Measurements from ENCODE around the gene DPF1. TPM values are rescaled to one million over a fixed set of nuclear protein-coding genes. Genes with fewer than 3 reads are reported as not detected.
"Not testable (repeated sequence)": the region's sequence is repeated elsewhere in the genome, so short reads cannot be mapped to it uniquely, and the experiment has no call there.

The DPF1 gene
- polyA plus RNA-seq, 1 donor (not counting 4 experiments of a cell fraction or from before 2014, with no cell fraction given) = 1.5 TPM

DNA sequence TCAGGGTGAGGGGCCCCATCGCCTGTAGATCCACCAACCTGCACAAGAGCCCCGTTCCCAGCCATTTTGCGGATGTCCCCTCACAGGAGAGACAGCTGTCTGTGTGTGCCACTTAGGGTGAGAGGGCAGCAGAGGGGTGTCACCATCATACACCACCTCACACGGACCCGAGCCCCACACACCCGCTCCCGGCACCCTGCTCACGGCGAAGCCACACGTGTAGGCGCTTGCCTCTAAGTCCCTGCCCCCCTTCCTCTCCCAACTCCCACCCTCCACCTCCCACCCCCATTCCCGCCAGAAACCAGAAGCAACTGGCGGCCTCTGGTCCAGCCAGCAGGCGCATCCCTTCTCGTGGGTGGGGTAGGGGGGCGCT, 4.0 kb upstream of the DPF1 start:
- no peak for FAIRE-seq
- TF ChIP-seq EZH2 (IDR thresholded peaks at IDR 0.05; ENCODE audit: low read length) = no peak
- TF ChIP-seq, protein P1, sequence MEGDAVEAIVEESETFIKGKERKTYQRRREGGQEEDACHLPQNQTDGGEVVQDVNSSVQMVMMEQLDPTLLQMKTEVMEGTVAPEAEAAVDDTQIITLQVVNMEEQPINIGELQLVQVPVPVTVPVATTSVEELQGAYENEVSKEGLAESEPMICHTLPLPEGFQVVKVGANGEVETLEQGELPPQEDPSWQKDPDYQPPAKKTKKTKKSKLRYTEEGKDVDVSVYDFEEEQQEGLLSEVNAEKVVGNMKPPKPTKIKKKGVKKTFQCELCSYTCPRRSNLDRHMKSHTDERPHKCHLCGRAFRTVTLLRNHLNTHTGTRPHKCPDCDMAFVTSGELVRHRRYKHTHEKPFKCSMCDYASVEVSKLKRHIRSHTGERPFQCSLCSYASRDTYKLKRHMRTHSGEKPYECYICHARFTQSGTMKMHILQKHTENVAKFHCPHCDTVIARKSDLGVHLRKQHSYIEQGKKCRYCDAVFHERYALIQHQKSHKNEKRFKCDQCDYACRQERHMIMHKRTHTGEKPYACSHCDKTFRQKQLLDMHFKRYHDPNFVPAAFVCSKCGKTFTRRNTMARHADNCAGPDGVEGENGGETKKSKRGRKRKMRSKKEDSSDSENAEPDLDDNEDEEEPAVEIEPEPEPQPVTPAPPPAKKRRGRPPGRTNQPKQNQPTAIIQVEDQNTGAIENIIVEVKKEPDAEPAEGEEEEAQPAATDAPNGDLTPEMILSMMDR (optimal IDR thresholded peaks at IDR 0.05 in 1 of 3, IDR thresholded peaks at IDR 0.05 in 1 of 3, conservative IDR thresholded peaks at IDR 0.05 in 1 of 3; ENCODE audit: extremely low read depth in 1 of 3, insufficient read depth in 2 of 3, low read length in 3 of 3) = no peak
- Histone ChIP-seq H3K4me3 (ENCODE audit: control insufficient read depth in 2 of 3, extremely low read depth in 1 of 3, insufficient read depth in 2 of 3, low read depth in 1 of 3, low read length in 3 of 3) (no peak overlapping the region), H3K79me2 (ENCODE audit: control insufficient read depth, insufficient read depth, low read length) (no peaks in the 10 kb centered on the region), H3K4me1 (ENCODE audit: control insufficient read depth, extremely low read depth, insufficient read depth, low read length) (peaks cover 19% of the 10 kb centered on the region), H3K9me3 (ENCODE audit: control insufficient read depth, low read depth, low read length) (no peaks in the 10 kb centered on the region), H3K27ac (ENCODE audit: control insufficient read depth, insufficient read depth, low read length) (no peak overlapping the region), H4K20me1 (ENCODE audit: control insufficient read depth, extremely low read depth, insufficient read depth, low read length) (no peaks in the 10 kb centered on the region), H3K36me3 (ENCODE audit: control insufficient read depth in 2 of 2, extremely low read depth in 1 of 2, insufficient read depth in 2 of 2, low read length in 2 of 2) (no peaks in the 10 kb centered on the region), H3K4me2 (ENCODE audit: control insufficient read depth, extremely low read depth, insufficient read depth, low read depth, low read length) (no peak overlapping the region), H3K27me3 (ENCODE audit: control insufficient read depth, extremely low read depth, insufficient read depth, low read length) (peaks cover 4% of the 10 kb centered on the region), H3K9ac (ENCODE audit: control insufficient read depth, extremely low read depth, insufficient read depth, low read length) (no peak overlapping the region), H2AFZ (ENCODE audit: control insufficient read depth, low read length) (no peak overlapping the region), H3K9me1 (ENCODE audit: control insufficient read depth, extremely low read depth, insufficient read depth, low read length) (no peaks in the 10 kb centered on the region)
- dilution Hi-C loops (cut with MboI; ENCODE audit: extremely low pct_ligation_motif_present, low sequenced_read_pairs) = no loop called here
- no peak for DNase-seq (ENCODE audit: low read depth, low spot score)

DNA sequence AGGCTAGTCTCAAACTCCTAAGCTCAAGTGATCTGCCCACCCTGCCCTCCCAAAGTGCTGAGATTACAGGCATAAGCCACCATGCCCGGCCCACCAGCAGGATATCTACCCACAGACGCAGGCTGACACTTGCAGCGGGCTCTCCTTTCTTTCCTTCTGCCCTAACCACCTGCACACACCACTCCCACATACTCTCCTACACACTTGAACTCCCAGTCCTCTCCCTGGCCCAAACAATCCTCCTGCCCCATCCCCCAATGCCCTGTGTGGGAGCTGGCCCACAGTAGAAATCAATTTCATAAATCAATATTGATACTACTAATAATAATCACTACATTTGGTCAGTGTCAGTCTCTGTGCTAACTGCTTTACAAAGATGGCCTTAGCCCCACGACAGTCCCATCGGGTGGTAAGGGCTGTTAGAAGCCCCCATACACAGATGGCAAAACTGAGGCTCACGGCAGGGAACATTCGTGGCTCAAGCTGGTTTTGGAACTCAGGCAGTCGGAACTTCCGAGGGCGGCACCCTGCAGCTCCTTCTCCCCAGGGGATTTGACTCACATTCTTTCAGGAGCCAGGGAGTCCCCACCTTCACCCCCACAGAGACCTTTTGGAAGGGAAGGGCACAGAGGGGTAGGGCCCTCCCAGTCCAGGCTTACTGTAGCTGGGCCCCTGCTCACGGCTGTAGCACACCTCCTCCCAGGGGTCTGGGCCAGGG, 3.4 kb upstream of the DPF1 start:
- TF ChIP-seq, protein P1 (optimal IDR thresholded peaks at IDR 0.05 in 1 of 3, IDR thresholded peaks at IDR 0.05 in 1 of 3, conservative IDR thresholded peaks at IDR 0.05 in 1 of 3; ENCODE audit: extremely low read depth in 1 of 3, insufficient read depth in 2 of 3, low read length in 3 of 3) = no peak
- no peak for TF ChIP-seq EZH2 (IDR thresholded peaks at IDR 0.05; ENCODE audit: low read length)
- Histone ChIP-seq H3K4me3 (ENCODE audit: control insufficient read depth in 2 of 3, extremely low read depth in 1 of 3, insufficient read depth in 2 of 3, low read depth in 1 of 3, low read length in 3 of 3) (no peak overlapping the region), H2AFZ (ENCODE audit: control insufficient read depth, low read length) (no peak overlapping the region), H3K4me2 (ENCODE audit: control insufficient read depth, extremely low read depth, insufficient read depth, low read depth, low read length) (no peak overlapping the region), H3K27ac (ENCODE audit: control insufficient read depth, insufficient read depth, low read length) (no peak overlapping the region), H3K4me1 (ENCODE audit: control insufficient read depth, extremely low read depth, insufficient read depth, low read length) (peaks cover 22% of the 10 kb centered on the region), H3K79me2 (ENCODE audit: control insufficient read depth, insufficient read depth, low read length) (no peaks in the 10 kb centered on the region), H3K9me3 (ENCODE audit: control insufficient read depth, low read depth, low read length) (no peaks in the 10 kb centered on the region), H3K9me1 (ENCODE audit: control insufficient read depth, extremely low read depth, insufficient read depth, low read length) (no peaks in the 10 kb centered on the region), H3K36me3 (ENCODE audit: control insufficient read depth in 2 of 2, extremely low read depth in 1 of 2, insufficient read depth in 2 of 2, low read length in 2 of 2) (no peaks in the 10 kb centered on the region), H3K9ac (ENCODE audit: control insufficient read depth, extremely low read depth, insufficient read depth, low read length) (no peak overlapping the region), H3K27me3 (ENCODE audit: control insufficient read depth, extremely low read depth, insufficient read depth, low read length) (peaks cover 4% of the 10 kb centered on the region), H4K20me1 (ENCODE audit: control insufficient read depth, extremely low read depth, insufficient read depth, low read length) (no peaks in the 10 kb centered on the region)
- dilution Hi-C loops (cut with MboI; ENCODE audit: extremely low pct_ligation_motif_present, low sequenced_read_pairs) = no loop called here
- FAIRE-seq (peak; percentile 71), DNase-seq (ENCODE audit: low read depth, low spot score) (no peak)

DNA sequence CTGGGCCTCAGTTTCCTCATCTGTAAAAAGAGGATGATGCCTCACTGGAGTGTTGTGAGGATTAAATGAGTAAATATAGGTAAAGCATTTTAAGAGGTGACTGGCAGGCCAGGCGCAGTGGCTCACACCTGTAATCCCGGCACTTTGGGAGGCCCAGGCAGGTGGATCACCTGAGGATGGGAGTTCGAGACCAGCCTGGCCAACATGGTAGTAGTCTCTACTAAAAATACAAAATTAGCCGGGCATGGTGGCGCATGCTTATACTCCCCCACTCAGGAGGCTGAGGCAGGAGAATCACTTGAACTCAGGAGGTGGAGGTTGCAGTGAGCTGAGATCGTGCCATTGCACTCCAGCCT, 819 bp upstream of the DPF1 start:
- H3K9me3 ChIP-seq (ENCODE audit: control insufficient read depth, low read depth, low read length); H3K27me3 ChIP-seq (ENCODE audit: control insufficient read depth, extremely low read depth, insufficient read depth, low read length); DNase-seq (ENCODE audit: low read depth, low spot score); H3K4me2 ChIP-seq (ENCODE audit: control insufficient read depth, extremely low read depth, insufficient read depth, low read depth, low read length); dilution Hi-C loops (cut with MboI; ENCODE audit: extremely low pct_ligation_motif_present, low sequenced_read_pairs); H4K20me1 ChIP-seq (ENCODE audit: control insufficient read depth, extremely low read depth, insufficient read depth, low read length); FAIRE-seq; H3K9ac ChIP-seq (ENCODE audit: control insufficient read depth, extremely low read depth, insufficient read depth, low read length); H2AFZ ChIP-seq (ENCODE audit: control insufficient read depth, low read length); H3K36me3 ChIP-seq (ENCODE audit: control insufficient read depth in 2 of 2, extremely low read depth in 1 of 2, insufficient read depth in 2 of 2, low read length in 2 of 2); H3K79me2 ChIP-seq (ENCODE audit: control insufficient read depth, insufficient read depth, low read length); H3K27ac ChIP-seq (ENCODE audit: control insufficient read depth, insufficient read depth, low read length); H3K9me1 ChIP-seq (ENCODE audit: control insufficient read depth, extremely low read depth, insufficient read depth, low read length): not testable (repeated sequence)
- peak overlapping the region in 1 of 3 experiments; percentile 71 for H3K4me3 ChIP-seq (ENCODE audit: control insufficient read depth in 2 of 3, extremely low read depth in 1 of 3, insufficient read depth in 2 of 3, low read depth in 1 of 3, low read length in 3 of 3)
- H3K4me1 ChIP-seq (ENCODE audit: control insufficient read depth, extremely low read depth, insufficient read depth, low read length) = peaks cover 22% of the 10 kb centered on the region
